CD14-positive monocyte (primary cell): ENCODE measurements around the gene PSME1. TPM values are rescaled to one million over a fixed set of nuclear protein-coding genes. Genes with fewer than 3 reads are reported as not detected.

ENCODE experiments used
- DNase-seq, 3 donors: peaks; one replicate each; pipeline ENCODE4 v3.0.0-alpha.2; 2011 to 2022
- H2AFZ ChIP-seq: 2 replicates; pipeline ENCODE4 v1.6.0; 2012; ENCODE audit warnings: mild to moderate bottlenecking, low read depth, low read length, inconsistent platforms; ENCODE audit not compliant: insufficient read depth, poor library complexity, severe bottlenecking
- H3K27ac ChIP-seq, 2 donors: 1 replicate in 1 of 2; 2 replicates in 1 of 2; pipeline ENCODE4 v1.5.1; 2012 to 2013; ENCODE audit warnings: low read length in 2 of 2, control low read depth in 1 of 2, inconsistent platforms in 1 of 2, low read depth in 1 of 2, mild to moderate bottlenecking in 1 of 2
- H3K27me3 ChIP-seq, 2 donors: one replicate each; pipeline versions ENCODE4 v1.6.0 to v1.6.1; 2011 to 2013; ENCODE audit warnings: low read length in 2 of 2; ENCODE audit not compliant: control insufficient read depth in 2 of 2, insufficient read depth in 2 of 2
- H3K36me3 ChIP-seq, 2 donors: replicated peaks in 1 of 2; 1 replicate in 1 of 2; 2 replicates in 1 of 2; pipeline versions ENCODE4 v1.5.1 to v1.6.1; 2012 to 2013; ENCODE audit warnings: low read length in 2 of 2, control low read depth in 1 of 2, inconsistent platforms in 1 of 2, mild to moderate bottlenecking in 1 of 2; ENCODE audit not compliant: insufficient read depth in 2 of 2, control insufficient read depth in 1 of 2
- H3K4me1 ChIP-seq, 2 donors: 1 replicate in 1 of 2; 2 replicates in 1 of 2; pipeline versions ENCODE4 v1.5.1 to v1.6.1; 2012 to 2013; ENCODE audit warnings: low read length in 2 of 2, control low read depth in 1 of 2, inconsistent platforms in 1 of 2, mild to moderate bottlenecking in 1 of 2, moderate library complexity in 1 of 2; ENCODE audit not compliant: insufficient read depth in 2 of 2, control insufficient read depth in 1 of 2
- H3K4me2 ChIP-seq: replicated peaks from 2 replicates; pipeline ENCODE3; 2012; ENCODE audit warnings: low read length, moderate library complexity, mild to moderate bottlenecking; ENCODE audit not compliant: poor library complexity, severe bottlenecking; ENCODE audit errors: extremely low read depth
- H3K4me3 ChIP-seq, 3 experiments: fragments of 200-600 bp in 1 of 3; sonication (generic) in 1 of 3; replicated peaks in 1 of 3; 1 replicate in 2 of 3; 2 replicates in 1 of 3; pipeline ENCODE4 v1.5.1; 2011 to 2013; ENCODE audit warnings: low read length in 3 of 3, mild to moderate bottlenecking in 3 of 3, control low read depth in 2 of 3, low read depth in 2 of 3, inconsistent platforms in 1 of 3, moderate library complexity in 1 of 3
- H3K79me2 ChIP-seq: 2 replicates; pipeline ENCODE4 v1.6.0; 2012; ENCODE audit warnings: mild to moderate bottlenecking, control low read depth, inconsistent platforms, low read length, moderate library complexity; ENCODE audit not compliant: insufficient read depth
- H3K9ac ChIP-seq: 2 replicates; pipeline ENCODE4 v1.6.0; 2017; ENCODE audit warnings: low read length, mild to moderate bottlenecking; ENCODE audit not compliant: insufficient read depth, poor library complexity, severe bottlenecking
- H3K9me3 ChIP-seq, 2 donors: replicated peaks in 1 of 2; 1 replicate in 1 of 2; 2 replicates in 1 of 2; pipeline versions ENCODE4 v1.5.1 to v1.6.1; 2012 to 2013; ENCODE audit warnings: low read length in 2 of 2, control low read depth in 1 of 2; ENCODE audit not compliant: control insufficient read depth in 1 of 2, insufficient read depth in 1 of 2
- H4K20me1 ChIP-seq: 2 replicates; pipeline ENCODE4 v1.6.0; 2012; ENCODE audit warnings: mild to moderate bottlenecking, low read length, control low read depth, moderate library complexity; ENCODE audit not compliant: insufficient read depth
- H3K27ac Mint-ChIP-seq, 7 donors: one replicate each; pipeline ENCODE4 v1.8.0; 2020; ENCODE audit warnings: mild to moderate bottlenecking in 7 of 7, mixed read lengths in 7 of 7, moderate library complexity in 6 of 7, inconsistent platforms in 2 of 7
- H3K27me3 Mint-ChIP-seq, 3 donors: one replicate each; pipeline ENCODE4 v1.8.0; 2021 to 2022; ENCODE audit warnings: low read depth in 3 of 3, mild to moderate bottlenecking in 3 of 3, mixed read lengths in 3 of 3, moderate library complexity in 3 of 3, inconsistent platforms in 1 of 3
- H3K36me3 Mint-ChIP-seq, 2 donors: one replicate each; pipeline ENCODE4 v1.8.0; 2020; ENCODE audit warnings: mixed read lengths in 2 of 2, inconsistent platforms in 1 of 2, mild to moderate bottlenecking in 1 of 2
- H3K4me1 Mint-ChIP-seq: one replicate; pipeline ENCODE4 v1.8.0; 2020; ENCODE audit warnings: mild to moderate bottlenecking, mixed read lengths
- H3K4me3 Mint-ChIP-seq, 2 donors: one replicate each; pipeline ENCODE4 v1.8.0; 2020; ENCODE audit warnings: mild to moderate bottlenecking in 2 of 2, mixed read lengths in 2 of 2, moderate library complexity in 1 of 2
- H3K9me3 Mint-ChIP-seq, 7 donors: one replicate each; pipeline ENCODE4 v1.8.0; 2020 to 2022; ENCODE audit warnings: mixed read lengths in 7 of 7, mild to moderate bottlenecking in 6 of 7, moderate library complexity in 6 of 7, inconsistent platforms in 2 of 7
- CTCF ChIP-seq: fragments of 200-600 bp; IDR thresholded peaks from one replicate; pipeline ENCODE4 v1.8.0; 2022; ENCODE audit warnings: antibody characterized with exemption, mild to moderate bottlenecking
- WGBS: methylation state at CpG from one replicate; pipeline ENCODE4 v1.1.5; 2013; ENCODE audit warnings: missing lambda C conversion rate; ENCODE audit not compliant: insufficient coverage; 5-methylcytosine and 5-hydroxymethylcytosine counted together
- intact Hi-C, 2 donors: fragments of 100-400 bp; cut with micrococcal nuclease; formaldehyde crosslinking; loops; one replicate each; pipeline versions ENCODE4 v1.15.0 to v1.15.1; 2023
- polyA plus RNA-seq, 3 donors: library from polyadenylated mRNA; depleted of rRNA in 1 of 3; unstranded in 2 of 3; stranded (reverse) in 1 of 3; fragments of 300-500 nt in 2 of 3; fragments of >200 nt in 1 of 3; fragmentation: Illumina TruSeq in 2 of 3; gene quantifications; 1 replicate in 2 of 3; 2 replicates in 1 of 3; pipeline ENCODE4 v1.2.3, GENCODE V29; 2012 to 2021

Gene PSME1
- polyA plus RNA-seq, 3 donors: 435 to 759 (median 729) TPM

- Histone ChIP-seq H3K4me3 (no peak overlapping the region), H3K4me1 (peaks cover 42 to 56% of the 10 kb centered on the region in 2 donors), H3K27ac (peak overlapping the region in 1 of 2 donors; percentile 3), H3K27me3 (no peaks in the 10 kb centered on the region), H4K20me1 (peaks cover 46% of the 10 kb centered on the region), H3K9ac (no peak overlapping the region), H3K36me3 (peaks cover 37 to 47% of the 10 kb centered on the region in 2 donors), H3K79me2 (peaks cover 62% of the 10 kb centered on the region), H3K9me3 (no peaks in the 10 kb centered on the region), H3K4me2 (no peak overlapping the region), H2AFZ (no peak overlapping the region)
- no peak overlapping the region for H3K4me3 Mint-ChIP-seq
- no peak for TF ChIP-seq CTCF
- peak overlapping the region in 3 of 7 donors; percentile 1 to 71 (median 13) for H3K27ac Mint-ChIP-seq
- intact Hi-C loops: loop anchor here in 1 of 2 donors (10.0 kb wide), 1 partner anchor 95 kb away; the partner anchor contains the start of genes GMPR2 and NEDD8
- H3K4me1 Mint-ChIP-seq: peaks cover 62% of the 10 kb centered on the region
- H3K27me3 Mint-ChIP-seq: peaks cover 0 to 2% (median 1%) of the 10 kb centered on the region in 3 donors
- no peaks in the 10 kb centered on the region for H3K9me3 Mint-ChIP-seq
- no peak for DNase-seq
- peaks cover 47 to 49% of the 10 kb centered on the region in 2 donors for H3K36me3 Mint-ChIP-seq
- 100% methylated on average over 2 of the region's 9 CpGs for WGBS
Measured at GRCh38 chr14:24139272-24139934, 3.4 kb downstream of the PSME1 start.

- peak within 1 kb of the TSS; percentile 87 to 91 for H3K4me3 Mint-ChIP-seq
- H3K4me2 ChIP-seq: peak within 1 kb of the TSS; percentile 99
- intact Hi-C loops: no loop called here
- peaks cover 0 to 2% (median 1%) of the 10 kb centered on the region in 3 donors for H3K27me3 Mint-ChIP-seq
- no peaks in the 10 kb centered on the region for H3K9me3 Mint-ChIP-seq
- H3K27ac Mint-ChIP-seq: peak within 1 kb of the TSS; percentile 83 to 95 (median 92)
- peak within 1 kb of the TSS; percentile 74 for H3K9ac ChIP-seq
- peak within 1 kb of the TSS; percentile 70 to 92 (median 81) for H3K4me3 ChIP-seq
- peaks cover 51 to 65% of the 10 kb centered on the region in 2 donors for H3K4me1 ChIP-seq
- peak; percentile 97 to 100 (median 97) for DNase-seq
- H3K36me3 Mint-ChIP-seq: peaks cover 53 to 57% of the 10 kb centered on the region in 2 donors
- H4K20me1 ChIP-seq: peaks cover 63% of the 10 kb centered on the region
- H3K36me3 ChIP-seq: peaks cover 42 to 53% of the 10 kb centered on the region in 2 donors
- peaks cover 78% of the 10 kb centered on the region for H3K79me2 ChIP-seq
- under 1% methylated on average over 65 of the region's 65 CpGs for WGBS
- TF ChIP-seq CTCF: peak; percentile 17
- no peaks in the 10 kb centered on the region for H3K27me3 ChIP-seq
- H3K9me3 ChIP-seq: no peaks in the 10 kb centered on the region
- peaks cover 70% of the 10 kb centered on the region for H3K4me1 Mint-ChIP-seq
- peak within 1 kb of the TSS; percentile 69 to 79 for H3K27ac ChIP-seq
- H2AFZ ChIP-seq: peak within 1 kb of the TSS; percentile 90
Measured at GRCh38 chr14:24141097-24141880, 5.3 kb downstream of the PSME1 start, which contains the start of gene EMC9. Gene EMC9 (minus strand): TSS chr14:24141591. CDS start chr14:24141304, 287 bp downstream.
